ENCODE measurements around the gene ZNF775. TPM values are rescaled to one million over a fixed set of nuclear protein-coding genes. Genes with fewer than 3 reads are reported as not detected.
A peak's percentile ranks its signal among the peaks of the same experiment; 100 is the strongest.

The ZNF775 gene
- total and polyA plus RNA-seq, 8 donors, result 4.0 to 11.7 (median 5.8) TPM

- no peaks in the 10 kb centered on the region for H3K9me3 ChIP-seq
- intact Hi-C loops (cut with DNase I), result no loop called here
- peak in 2 of 4 donors; percentile 21 to 64 for DNase-seq
- peaks cover 6 to 26% of the 10 kb centered on the region in 2 donors for H3K4me1 ChIP-seq
- no peak overlapping the region for H3K4me3 ChIP-seq
- no peak for ATAC-seq
- H3K27me3 ChIP-seq, result no peaks in the 10 kb centered on the region
- no peak overlapping the region for H3K27ac ChIP-seq
- no peaks in the 10 kb centered on the region for H3K36me3 ChIP-seq
- no peak for TF ChIP-seq CTCF (IDR thresholded peaks at IDR 0.05)
Observed at GRCh38 chr7:150408393-150409299, 29.5 kb downstream of the ZNF775 start.

- peak in 2 of 4 donors; percentile 15 to 25 for DNase-seq
- no peaks in the 10 kb centered on the region for H3K36me3 ChIP-seq
- TF ChIP-seq CTCF (IDR thresholded peaks at IDR 0.05), result no peak
- H3K27ac ChIP-seq, result no peak overlapping the region
- no peaks in the 10 kb centered on the region for H3K27me3 ChIP-seq
- no peaks in the 10 kb centered on the region for H3K9me3 ChIP-seq
- ATAC-seq, result no peak
- intact Hi-C loops (cut with DNase I), result no loop called here
- no peak overlapping the region for H3K4me3 ChIP-seq
- peaks cover 0 to 18% of the 10 kb centered on the region in 2 donors for H3K4me1 ChIP-seq
Observed at GRCh38 chr7:150409300-150410030, 30.3 kb downstream of the ZNF775 start.

- ATAC-seq (no peak), DNase-seq (peak in 2 of 4 donors; percentile 24 to 29)
- Histone ChIP-seq H3K4me1 (peaks cover 0 to 16% of the 10 kb centered on the region in 2 donors), H3K36me3 (no peaks in the 10 kb centered on the region), H3K27ac (no peak overlapping the region), H3K27me3 (no peaks in the 10 kb centered on the region), H3K4me3 (no peak overlapping the region), H3K9me3 (no peaks in the 10 kb centered on the region)
- intact Hi-C loops (cut with DNase I), result no loop called here
- no peak for TF ChIP-seq CTCF (IDR thresholded peaks at IDR 0.05)
Observed at GRCh38 chr7:150410131-150410530, 31.0 kb downstream of the ZNF775 start.

GRCh38 chr7:150410680-150411346 lies 31.7 kb downstream of the ZNF775 start:
- no peak overlapping the region for H3K27ac ChIP-seq
- no peak overlapping the region for H3K4me3 ChIP-seq
- no peaks in the 10 kb centered on the region for H3K36me3 ChIP-seq
- TF ChIP-seq CTCF (IDR thresholded peaks at IDR 0.05), result no peak
- H3K4me1 ChIP-seq, result peaks cover 0 to 12% of the 10 kb centered on the region in 2 donors
- no peaks in the 10 kb centered on the region for H3K9me3 ChIP-seq
- H3K27me3 ChIP-seq, result no peaks in the 10 kb centered on the region
- DNase-seq (peak in 1 of 4 donors; percentile 17), ATAC-seq (no peak)
- intact Hi-C loops (cut with DNase I), result no loop called here
